BJ (cell line): ENCODE measurements around the gene UBD. TPM values are rescaled to one million over a fixed set of nuclear protein-coding genes. Genes with fewer than 3 reads are reported as not detected.

Source experiments
- CTCF ChIA-PET: fragments of 350-600 bp; formaldehyde crosslinking; extraction: SDS; loops from one replicate; lab custom pipeline; 2021; ENCODE audit warnings: antibody characterized with exemption, inconsistent platforms; lab: Yijun Ruan, JAX
- POLR2A ChIA-PET: fragments of 300-600 bp; sonication (Branson Sonifier 250); formaldehyde crosslinking; extraction: SDS; loops from one replicate; lab custom pipeline; 2021; ENCODE audit warnings: antibody characterized with exemption; lab: Charles Lee
- DNase-seq: peaks from one replicate; pipeline ENCODE4 v3.0.0-alpha.2; 2011; ENCODE audit warnings: low read depth
- H3K27me3 ChIP-seq: 2 replicates; pipeline ENCODE4 v1.6.0; 2011; ENCODE audit warnings: low read length; ENCODE audit not compliant: control insufficient read depth, insufficient read depth
- H3K36me3 ChIP-seq: 2 replicates; pipeline ENCODE4 v1.5.1; 2011; ENCODE audit warnings: low read length; ENCODE audit not compliant: control insufficient read depth, insufficient read depth
- H3K4me3 ChIP-seq: 2 replicates; pipeline ENCODE4 v1.5.1; 2011; ENCODE audit warnings: low read depth, mild to moderate bottlenecking, control low read depth, low read length
- CTCF ChIP-seq: IDR thresholded peaks from 2 replicates; pipeline ENCODE4 v1.5.1; 2011; ENCODE audit warnings: low read depth, mild to moderate bottlenecking, control low read depth, inconsistent platforms, low read length, moderate library complexity; ENCODE audit not compliant: insufficient read depth
- polyA minus RNA-seq: library from RNA; depleted of rRNA, polyadenylated mRNA; stranded (reverse); fragments of >200 nt; gene quantifications from 2 replicates; pipeline ENCODE4 v1.2.3, GENCODE V29; 2011; rRNA and poly(A)+ RNA removed
- polyA plus RNA-seq: library from polyadenylated mRNA; depleted of rRNA; stranded (reverse); fragments of >200 nt; gene quantifications from 2 replicates; pipeline ENCODE4 v1.2.3, GENCODE V29; 2011; rRNA removed

The UBD gene
- polyA plus RNA-seq (not detected in 2 replicates), polyA minus RNA-seq (not detected in 2 replicates)

DNA sequence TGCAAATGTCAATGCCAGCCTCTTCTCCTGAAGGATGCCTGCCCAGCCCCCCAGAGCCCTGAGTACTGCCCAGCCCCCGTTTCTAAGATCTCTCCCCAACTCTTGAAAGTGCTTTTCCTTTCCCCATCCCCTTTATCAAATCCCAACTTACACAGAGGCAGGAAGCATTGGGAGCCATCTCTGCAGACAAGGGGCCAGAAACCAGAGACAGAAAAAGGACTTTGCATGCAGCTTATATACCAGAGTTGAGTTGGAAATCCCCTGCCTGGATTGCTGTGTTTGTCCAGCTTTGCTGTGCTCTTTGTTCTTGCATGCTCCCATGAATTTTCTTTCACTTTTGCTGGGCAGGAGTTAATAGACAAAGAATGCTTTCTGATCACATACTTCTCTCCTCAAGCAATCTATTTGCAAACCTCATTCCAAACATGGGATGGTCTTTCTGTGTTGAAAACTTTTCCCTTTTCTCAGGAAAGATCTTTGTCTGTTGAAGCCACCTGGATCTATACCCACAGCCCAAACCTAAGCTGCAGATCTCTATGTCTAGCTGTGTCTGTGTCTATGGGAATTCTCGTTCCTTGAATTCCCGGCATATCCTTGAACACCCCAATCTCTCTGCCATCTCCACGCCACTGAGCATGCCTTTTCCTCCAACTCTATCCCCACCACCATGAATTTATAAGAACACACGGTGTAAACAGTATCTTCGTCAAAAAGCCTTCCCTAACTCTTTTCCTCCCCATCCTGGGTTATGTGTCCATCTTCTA lies at the start of gene UBD:
Gene UBD (minus strand): TSS at position 209 of the 764 bp plus-strand sequence. CDS start 31 bp downstream, at position 178.
- no peaks in the 10 kb centered on the region for H3K36me3 ChIP-seq
- ChIA-PET CTCF (no interaction called here), POLR2A (no interaction called here)
- no peak for DNase-seq
- peaks cover 3% of the 10 kb centered on the region for H3K27me3 ChIP-seq
- no peak for TF ChIP-seq CTCF
- no peak within 1 kb of the TSS for H3K4me3 ChIP-seq

GRCh38 chr6:29608131-29608530 lies 48.6 kb upstream of the UBD start:
- POLR2A ChIA-PET: no interaction called here
- DNase-seq: no peak
- Histone ChIP-seq H3K4me3 (no peak overlapping the region), H3K27me3 (no peaks in the 10 kb centered on the region), H3K36me3 (peaks cover 39% of the 10 kb centered on the region)
- CTCF ChIA-PET: interaction anchor here (0.9 kb wide), 1 partner anchor 19 kb away, joined by 3 read pairs; no protein-coding TSS in a partner anchor
- no peak for TF ChIP-seq CTCF

DNA sequence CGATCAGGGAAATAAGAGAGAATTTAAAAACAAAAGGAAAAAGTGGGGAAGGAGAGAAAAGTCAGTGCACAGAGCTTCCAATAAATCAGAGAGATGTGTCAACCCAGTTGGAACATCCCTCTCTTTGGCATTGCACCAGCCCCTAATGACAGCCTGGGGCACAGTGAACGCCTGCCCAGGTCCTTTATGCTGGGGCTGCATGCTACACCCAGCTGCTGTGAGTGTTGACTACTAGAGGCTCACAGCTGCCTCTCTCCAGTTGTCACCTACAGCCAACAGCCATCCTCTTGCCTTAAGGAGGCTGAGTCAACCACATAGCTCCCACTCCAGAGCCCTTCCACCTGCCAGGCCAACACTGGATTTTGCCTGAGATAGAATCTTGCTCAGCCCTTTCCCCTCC lies 44.4 kb upstream of the UBD start:
- Histone ChIP-seq H3K27me3 (no peaks in the 10 kb centered on the region), H3K36me3 (peaks cover 32% of the 10 kb centered on the region), H3K4me3 (no peak overlapping the region)
- ChIA-PET POLR2A (no interaction called here), CTCF (interaction anchor here (0.5 to 0.8 kb wide), 2 partner anchors 22 to 40 kb away, joined by 3 to 5 read pairs; no protein-coding TSS in a partner anchor)
- TF ChIP-seq CTCF: no peak
- no peak for DNase-seq

GRCh38 chr6:29603456-29603855 lies 43.9 kb upstream of the UBD start:
- peaks cover 30% of the 10 kb centered on the region for H3K36me3 ChIP-seq
- no peak for TF ChIP-seq CTCF
- CTCF ChIA-PET: interaction anchor here (0.5 to 0.8 kb wide), 2 partner anchors 22 to 41 kb away, joined by 3 to 5 read pairs; no protein-coding TSS in a partner anchor

DNA sequence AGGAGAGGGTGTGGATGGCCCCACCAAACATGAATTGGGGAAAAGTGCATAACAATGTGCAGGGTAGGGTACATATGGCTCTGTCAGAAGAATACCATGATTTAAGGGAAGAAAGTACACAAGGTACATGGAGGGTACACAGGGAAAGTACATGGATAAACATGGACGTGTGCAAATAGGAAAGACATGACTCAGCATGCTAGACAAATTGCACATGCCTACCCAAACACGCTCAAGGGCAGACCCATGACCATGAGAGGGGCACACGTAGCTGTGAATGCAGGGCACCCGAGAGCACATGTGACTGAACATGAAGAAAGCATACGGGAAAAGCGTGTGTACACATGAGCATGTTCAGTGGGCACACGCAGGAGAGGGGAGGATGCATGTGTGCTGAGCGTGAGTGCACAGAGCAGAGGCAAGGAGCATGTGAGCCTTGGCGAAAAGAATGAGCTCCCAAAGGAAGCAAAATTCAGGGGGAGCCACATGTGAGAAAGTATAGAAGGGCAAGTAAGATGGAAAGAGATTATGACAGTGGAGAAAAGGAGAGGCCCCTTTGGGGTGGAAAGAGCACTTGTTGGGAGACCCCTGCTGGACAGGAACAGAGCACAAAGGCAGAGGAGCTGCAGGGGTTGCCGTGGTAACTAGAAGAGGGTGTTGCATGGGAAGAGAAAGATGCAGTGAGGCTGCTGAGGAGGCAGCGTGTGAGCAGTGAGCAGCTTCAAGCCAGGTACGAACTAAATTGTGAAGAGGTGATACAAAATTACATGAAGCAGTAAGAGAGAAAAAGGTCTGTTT lies 43.2 kb upstream of the UBD start:
- ChIA-PET CTCF (no interaction called here), POLR2A (interaction anchor here (0.5 kb wide), 1 partner anchor 593 kb away, joined by 3 read pairs; no protein-coding TSS in a partner anchor)
- Histone ChIP-seq H3K4me3 (no peak overlapping the region), H3K27me3 (no peaks in the 10 kb centered on the region), H3K36me3 (peaks cover 25% of the 10 kb centered on the region)
- TF ChIP-seq CTCF: 0 out of 2 replicates have a peak, but pooled peaks have one; percentile 22
- no peak for DNase-seq

More at GRCh38 chr6:29603456-29603855, 43.9 kb upstream of the UBD start:
- POLR2A ChIA-PET: no interaction called here
- no peak for DNase-seq
- Histone ChIP-seq H3K4me3 (no peak overlapping the region), H3K27me3 (no peaks in the 10 kb centered on the region)
